Natural killer cell (primary cell): ENCODE measurements around the gene VASH2. TPM values are rescaled to one million over a fixed set of nuclear protein-coding genes. Genes with fewer than 3 reads are reported as not detected.

Experiments
- ATAC-seq, 3 donors: fragments of 150-1000 bp in 2 of 3; fragments of 200-7000 bp in 1 of 3; cut with Tn5 transposase; 1 replicate in 1 of 3; 2 replicates in 2 of 3; pipeline ENCODE4 v1.10.0; 2021; ENCODE audit warnings: mild to moderate bottlenecking in 2 of 3, moderate library complexity in 2 of 3
- DNase-seq, 2 donors: peaks; one replicate each; pipeline versions ENCODE4 v3.0.0 to v3.0.0-alpha.2; 2013 to 2021; ENCODE audit warnings: mixed read lengths in 1 of 2
- H3K27ac ChIP-seq: one replicate; pipeline ENCODE4 v1.5.1; 2013; ENCODE audit warnings: mild to moderate bottlenecking, low read length
- H3K27me3 ChIP-seq: one replicate; pipeline ENCODE4 v1.6.1; 2013; ENCODE audit warnings: low read length; ENCODE audit not compliant: control insufficient read depth, insufficient read depth
- H3K36me3 ChIP-seq: one replicate; pipeline ENCODE4 v1.6.1; 2013; ENCODE audit warnings: low read length; ENCODE audit not compliant: control insufficient read depth, insufficient read depth
- H3K4me1 ChIP-seq: one replicate; pipeline ENCODE4 v1.6.1; 2013; ENCODE audit warnings: low read length; ENCODE audit not compliant: control insufficient read depth, insufficient read depth
- H3K4me3 ChIP-seq: one replicate; pipeline ENCODE4 v1.5.1; 2013; ENCODE audit warnings: low read length
- H3K9me3 ChIP-seq: one replicate; pipeline ENCODE4 v1.6.1; 2013; ENCODE audit warnings: low read length; ENCODE audit not compliant: control insufficient read depth, insufficient read depth
- H3K27ac Mint-ChIP-seq, 2 donors: one replicate each; pipeline ENCODE4 v1.8.0; 2022; ENCODE audit warnings: mild to moderate bottlenecking in 2 of 2, mixed read lengths in 2 of 2, moderate library complexity in 1 of 2
- H3K27me3 Mint-ChIP-seq, 2 donors: one replicate each; pipeline ENCODE4 v1.8.0; 2022; ENCODE audit warnings: low read depth in 2 of 2, mixed read lengths in 2 of 2
- H3K36me3 Mint-ChIP-seq: one replicate; pipeline ENCODE4 v1.8.0; 2022; ENCODE audit warnings: mixed read lengths
- H3K4me1 Mint-ChIP-seq, 2 donors: one replicate each; pipeline ENCODE4 v1.8.0; 2022; ENCODE audit warnings: mixed read lengths in 2 of 2
- H3K4me3 Mint-ChIP-seq: one replicate; pipeline ENCODE4 v1.8.0; 2022; ENCODE audit warnings: mild to moderate bottlenecking, moderate library complexity, mixed read lengths
- H3K9me3 Mint-ChIP-seq, 2 donors: one replicate each; pipeline ENCODE4 v1.8.0; 2022; ENCODE audit warnings: mixed read lengths in 2 of 2
- CTCF ChIP-seq: fragments of 200-600 bp; IDR thresholded peaks from one replicate; pipeline ENCODE4 v1.8.0; 2022; ENCODE audit warnings: antibody characterized with exemption
- WGBS: methylation state at CpG from one replicate; pipeline ENCODE4 v1.1.7; 2013; ENCODE audit warnings: missing lambda C conversion rate; ENCODE audit not compliant: insufficient coverage; 5-methylcytosine and 5-hydroxymethylcytosine counted together
- intact Hi-C: fragments of 100-400 bp; cut with micrococcal nuclease; formaldehyde crosslinking; loops from one replicate; pipeline ENCODE4 v1.14.2; 2022
- total RNA-seq, 4 donors: library from RNA; stranded (reverse); fragments of 120-200 nt in 1 of 4; gene quantifications; one replicate each; pipeline versions ENCODE4 v1.2.3 to v1.2.4, GENCODE V29; 2013 to 2022

The VASH2 gene
- total RNA-seq, 3 donors from 2014 or later (not counting 1 experiment from before 2014, with no cell fraction given), result not detected

GRCh38 chr1:212984522-212985291 is 34.4 kb downstream of the VASH2 start:
- Histone ChIP-seq H3K4me1 (no peaks in the 10 kb centered on the region), H3K27ac (no peak overlapping the region), H3K27me3 (no peaks in the 10 kb centered on the region), H3K9me3 (no peaks in the 10 kb centered on the region), H3K4me3 (no peak overlapping the region), H3K36me3 (peaks cover 5% of the 10 kb centered on the region)
- over 99% methylated on average over 4 of the region's 6 CpGs for WGBS
- peaks cover 6 to 10% of the 10 kb centered on the region in 2 donors for H3K4me1 Mint-ChIP-seq
- no peak for TF ChIP-seq CTCF
- intact Hi-C loops, result no loop called here
- H3K9me3 Mint-ChIP-seq, result no peaks in the 10 kb centered on the region
- H3K4me3 Mint-ChIP-seq, result no peak overlapping the region
- H3K27ac Mint-ChIP-seq, result no peak overlapping the region
- DNase-seq (no peak), ATAC-seq (no peak)
- no peaks in the 10 kb centered on the region for H3K27me3 Mint-ChIP-seq
- no peaks in the 10 kb centered on the region for H3K36me3 Mint-ChIP-seq

GRCh38 chr1:212986551-212986950 is 36.2 kb downstream of the VASH2 start:
- Histone ChIP-seq H3K9me3 (no peaks in the 10 kb centered on the region), H3K27ac (no peak overlapping the region), H3K4me1 (no peaks in the 10 kb centered on the region), H3K4me3 (no peak overlapping the region), H3K27me3 (no peaks in the 10 kb centered on the region), H3K36me3 (peaks cover 9% of the 10 kb centered on the region)
- ATAC-seq (no peak), DNase-seq (no peak)
- Mint-ChIP-seq H3K27me3 (no peaks in the 10 kb centered on the region), H3K4me3 (no peak overlapping the region), H3K9me3 (no peaks in the 10 kb centered on the region), H3K27ac (no peak overlapping the region), H3K4me1 (peaks cover 4 to 11% of the 10 kb centered on the region in 2 donors), H3K36me3 (no peaks in the 10 kb centered on the region)
- intact Hi-C loops, result no loop called here
- 94% methylated on average over 2 of the region's 2 CpGs for WGBS
- no peak for TF ChIP-seq CTCF

GRCh38 chr1:212987702-212988322 is 37.5 kb downstream of the VASH2 start:
- 89% methylated on average over 6 of the region's 6 CpGs for WGBS
- no peaks in the 10 kb centered on the region for H3K27me3 Mint-ChIP-seq
- no peak for TF ChIP-seq CTCF
- Histone ChIP-seq H3K9me3 (no peaks in the 10 kb centered on the region), H3K36me3 (peaks cover 18% of the 10 kb centered on the region), H3K4me1 (no peaks in the 10 kb centered on the region), H3K27me3 (no peaks in the 10 kb centered on the region), H3K27ac (no peak overlapping the region), H3K4me3 (no peak overlapping the region)
- intact Hi-C loops, result no loop called here
- no peak overlapping the region for H3K27ac Mint-ChIP-seq
- peaks cover 0 to 6% of the 10 kb centered on the region in 2 donors for H3K4me1 Mint-ChIP-seq
- H3K4me3 Mint-ChIP-seq, result no peak overlapping the region
- DNase-seq, result no peak
- peaks cover 9% of the 10 kb centered on the region for H3K36me3 Mint-ChIP-seq
- no peak for ATAC-seq
- no peaks in the 10 kb centered on the region for H3K9me3 Mint-ChIP-seq
